ENCODE results near the gene USP6NL. TPM values are rescaled to one million over a fixed set of nuclear protein-coding genes. Genes with fewer than 3 reads are reported as not detected.

The USP6NL gene
- total RNA-seq, 1 experiment from 2014 or later: 13.1 TPM

DNA sequence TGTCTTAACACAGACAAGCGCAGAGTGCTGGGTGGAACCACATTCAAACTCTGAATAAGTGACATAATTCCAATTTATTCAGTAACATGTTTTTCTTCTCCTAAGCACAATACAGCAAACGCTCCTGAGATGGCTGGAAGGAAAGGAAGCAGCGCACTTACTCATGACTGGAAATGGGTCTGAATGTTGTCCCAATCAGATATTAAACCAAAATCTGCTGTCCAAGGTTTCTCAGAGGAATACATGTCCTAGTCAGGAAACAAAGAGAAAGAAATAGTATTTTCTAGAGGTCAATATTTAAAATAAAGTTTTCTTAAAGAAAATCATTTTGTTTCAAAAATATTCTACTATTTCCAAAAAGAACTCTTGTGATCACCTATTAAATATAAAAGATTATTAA lies 14.0 kb downstream of the USP6NL start:
- no peak for DNase-seq (ENCODE audit: extremely low read depth, low read depth)

DNA sequence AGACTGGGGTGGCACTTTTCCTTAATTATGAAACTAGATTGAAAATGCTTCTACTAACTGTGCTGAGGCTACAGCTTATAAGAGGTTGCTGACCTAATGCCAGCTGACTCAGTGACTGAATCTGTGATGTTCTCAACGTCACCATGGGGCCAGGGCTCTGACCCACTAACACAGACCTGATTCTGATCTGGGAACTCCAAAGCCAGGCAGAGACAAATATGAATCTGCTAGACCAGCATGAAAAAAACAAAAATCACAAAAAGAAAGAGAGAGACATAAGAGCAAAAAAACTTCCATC lies 16.1 kb downstream of the USP6NL start:
- DNase-seq (ENCODE audit: extremely low read depth, low read depth): no peak

GRCh38 chr10:11594589-11595394 lies 16.7 kb downstream of the USP6NL start:
- no peak for DNase-seq (ENCODE audit: extremely low read depth, low read depth)

- no peak for DNase-seq (ENCODE audit: extremely low read depth, low read depth)
Observed at GRCh38 chr10:11593612-11594011, 17.8 kb downstream of the USP6NL start.

GRCh38 chr10:11589738-11590137 lies 21.7 kb downstream of the USP6NL start:
- no peak for DNase-seq (ENCODE audit: extremely low read depth, low read depth)

GRCh38 chr10:11588873-11589574 lies 22.4 kb downstream of the USP6NL start:
- no peak for DNase-seq (ENCODE audit: extremely low read depth, low read depth)

DNA sequence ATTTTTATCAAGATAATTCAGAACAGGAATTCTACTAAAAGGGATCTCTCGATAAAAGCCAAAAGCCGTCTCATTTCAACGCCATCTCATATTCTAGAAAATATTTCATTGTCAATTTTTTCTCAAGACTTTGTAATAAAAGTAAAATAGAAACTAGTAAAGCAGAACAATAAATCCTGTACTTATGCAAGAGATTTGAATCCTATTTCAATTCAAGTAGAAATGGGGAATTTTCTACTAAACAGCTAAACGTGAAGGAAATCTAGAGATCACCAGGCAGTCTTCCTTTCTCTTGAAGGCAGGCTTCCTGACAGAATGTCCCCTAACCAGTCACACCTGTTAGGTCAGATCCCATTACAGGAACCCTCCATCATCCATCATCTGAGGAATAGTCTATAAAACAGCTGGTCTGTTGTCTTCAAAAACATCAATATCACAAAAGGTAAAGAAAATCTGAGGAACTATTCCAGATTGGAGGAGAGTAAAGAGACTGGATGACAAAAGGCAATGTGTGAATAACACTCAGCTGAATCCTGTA lies 23.7 kb downstream of the USP6NL start:
- no peak for DNase-seq (ENCODE audit: extremely low read depth, low read depth)

GRCh38 chr10:11586170-11586569 lies 25.3 kb downstream of the USP6NL start:
- DNase-seq (ENCODE audit: extremely low read depth, low read depth): no peak

DNA sequence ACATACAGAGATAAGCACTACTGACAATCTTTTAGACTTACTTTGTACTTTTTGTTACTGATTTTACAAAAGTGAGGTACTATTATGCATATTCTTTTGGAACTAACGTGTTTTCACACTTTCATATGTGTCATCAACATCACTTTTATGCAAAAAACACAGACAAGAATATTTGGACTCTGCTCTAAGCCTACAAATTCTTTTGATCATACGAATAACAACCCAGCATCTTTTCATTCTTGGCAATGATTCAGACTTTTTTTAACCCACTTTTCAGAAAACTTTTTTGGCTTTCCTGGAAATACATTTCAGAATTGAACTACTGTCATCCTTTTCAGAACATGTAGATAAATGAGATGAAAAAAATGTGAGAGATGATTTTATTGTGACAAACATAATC lies 30.2 kb downstream of the USP6NL start:
- DNase-seq (ENCODE audit: extremely low read depth, low read depth): no peak

GRCh38 chr10:11579885-11580284 lies 31.6 kb downstream of the USP6NL start:
- DNase-seq (ENCODE audit: extremely low read depth, low read depth): no peak

DNA sequence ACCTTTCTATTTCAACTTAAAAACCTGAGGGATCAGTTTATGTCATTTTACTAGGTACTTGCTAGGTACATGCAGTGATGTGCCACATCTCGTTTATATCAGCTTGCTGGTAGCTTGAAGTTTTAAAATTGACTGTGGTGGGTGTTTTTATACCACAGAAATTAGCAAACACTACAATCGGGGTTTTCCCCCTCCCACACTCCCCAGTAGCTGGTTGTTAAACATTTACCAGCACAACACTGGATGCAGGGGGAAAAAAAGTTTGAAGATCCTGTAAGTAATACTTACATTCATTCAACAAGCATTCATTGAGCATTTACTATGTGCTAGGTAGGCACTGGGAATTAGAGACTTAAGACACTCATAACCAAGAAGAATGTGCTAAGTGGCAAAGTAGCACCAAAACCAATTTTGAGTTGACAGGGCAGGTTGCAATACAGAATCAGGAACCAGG lies 32.6 kb downstream of the USP6NL start:
- DNase-seq (ENCODE audit: extremely low read depth, low read depth): no peak

GRCh38 chr10:11576092-11576809 lies 35.2 kb downstream of the USP6NL start:
- no peak for DNase-seq (ENCODE audit: extremely low read depth, low read depth)

- no peak for DNase-seq (ENCODE audit: extremely low read depth, low read depth)
Observed at GRCh38 chr10:11573497-11573896, 38.0 kb downstream of the USP6NL start.

GRCh38 chr10:11570751-11571150 lies 40.7 kb downstream of the USP6NL start:
- no peak for DNase-seq (ENCODE audit: extremely low read depth, low read depth)

DNA sequence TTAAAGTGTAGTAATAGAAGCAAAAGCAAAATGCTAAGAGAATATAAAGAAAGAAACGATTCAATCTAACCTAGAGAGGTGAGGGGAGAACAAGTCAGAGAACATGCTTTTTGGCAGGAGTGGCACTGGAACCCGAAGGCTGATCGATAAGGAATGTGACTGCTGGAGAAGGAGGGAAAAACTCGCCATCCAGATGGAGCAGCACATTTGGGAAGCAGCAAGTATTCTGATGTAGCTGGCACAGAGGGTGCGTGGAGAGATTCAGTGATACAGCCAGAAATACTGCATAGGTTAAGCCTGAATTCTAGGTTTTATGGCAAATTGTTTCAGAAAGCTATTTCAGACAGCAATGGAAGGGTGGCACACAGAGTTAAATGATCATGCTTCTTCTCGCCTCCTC lies 42.0 kb downstream of the USP6NL start:
- DNase-seq (ENCODE audit: extremely low read depth, low read depth): no peak

GRCh38 chr10:11568578-11568977 lies 42.9 kb downstream of the USP6NL start:
- DNase-seq (ENCODE audit: extremely low read depth, low read depth): no peak

DNA sequence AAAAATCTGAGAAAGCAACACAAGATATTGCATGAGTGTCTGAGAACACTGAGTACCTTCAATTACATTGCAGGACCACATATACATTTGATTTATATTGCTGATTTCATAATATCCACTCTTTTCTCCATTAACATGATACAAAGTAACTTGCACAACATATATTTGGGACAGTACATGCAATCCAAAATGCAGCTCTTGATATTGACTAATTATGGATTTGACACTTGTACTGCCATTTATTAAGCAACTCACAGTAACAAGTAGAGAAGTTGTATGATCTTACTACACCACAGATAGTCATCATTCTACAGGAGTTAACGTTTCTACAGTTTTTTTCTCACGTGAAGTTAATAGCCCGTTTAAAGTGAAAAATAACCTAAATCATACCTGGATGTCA lies 46.7 kb downstream of the USP6NL start:
- no peak for DNase-seq (ENCODE audit: extremely low read depth, low read depth)

- no peak for DNase-seq (ENCODE audit: extremely low read depth, low read depth)
Observed at GRCh38 chr10:11563936-11564335, 47.5 kb downstream of the USP6NL start.

GRCh38 chr10:11562888-11563287 lies 48.6 kb downstream of the USP6NL start:
- no peak for DNase-seq (ENCODE audit: extremely low read depth, low read depth)

GRCh38 chr10:11560076-11560709 lies 51.3 kb downstream of the USP6NL start:
- no peak for DNase-seq (ENCODE audit: extremely low read depth, low read depth)

DNA sequence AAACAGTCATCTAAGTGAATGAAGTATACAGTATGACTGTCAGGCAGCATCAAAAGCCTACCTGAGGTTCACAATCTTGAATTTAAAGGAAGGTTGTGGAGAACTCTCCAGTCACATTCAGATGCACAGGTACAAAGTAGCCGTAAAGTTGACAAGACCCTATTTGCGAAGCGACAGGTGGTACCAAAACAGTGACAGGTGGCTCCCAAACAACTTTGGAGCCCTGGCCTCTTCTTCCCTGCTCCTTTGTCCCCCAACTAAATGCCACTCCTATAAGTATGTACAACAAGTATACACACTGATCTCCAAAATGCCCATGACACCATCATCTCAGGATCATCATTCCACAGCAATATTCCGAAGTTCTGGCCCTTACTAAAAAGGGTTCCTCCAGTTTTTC lies 53.5 kb downstream of the USP6NL start:
- no peak for DNase-seq (ENCODE audit: extremely low read depth, low read depth)

All from NCI-H460 (cell line).